OCI-LY7 (cell line): Measurements from ENCODE around the gene PLA2G2E.

ENCODE experiments used
- EZH2phosphoT487 ChIP-seq: fragments of 200-600 bp; sonication (generic); IDR thresholded peaks from 2 replicates; pipeline ENCODE4 v1.6.1; 2018; ENCODE audit warnings: low read depth, borderline replicate concordance, mild to moderate bottlenecking, mixed run types, antibody characterized with exemption, low read length, moderate library complexity, mixed read lengths
- TF ChIP-seq, protein P1 (sequence below): fragments of 200-600 bp; sonication (generic); conservative IDR thresholded peaks from 2 replicates; pipeline ENCODE4 v1.5.1; 2014; ENCODE audit warnings: mild to moderate bottlenecking, antibody characterized with exemption, low read length, moderate library complexity, mixed read lengths

DNA sequence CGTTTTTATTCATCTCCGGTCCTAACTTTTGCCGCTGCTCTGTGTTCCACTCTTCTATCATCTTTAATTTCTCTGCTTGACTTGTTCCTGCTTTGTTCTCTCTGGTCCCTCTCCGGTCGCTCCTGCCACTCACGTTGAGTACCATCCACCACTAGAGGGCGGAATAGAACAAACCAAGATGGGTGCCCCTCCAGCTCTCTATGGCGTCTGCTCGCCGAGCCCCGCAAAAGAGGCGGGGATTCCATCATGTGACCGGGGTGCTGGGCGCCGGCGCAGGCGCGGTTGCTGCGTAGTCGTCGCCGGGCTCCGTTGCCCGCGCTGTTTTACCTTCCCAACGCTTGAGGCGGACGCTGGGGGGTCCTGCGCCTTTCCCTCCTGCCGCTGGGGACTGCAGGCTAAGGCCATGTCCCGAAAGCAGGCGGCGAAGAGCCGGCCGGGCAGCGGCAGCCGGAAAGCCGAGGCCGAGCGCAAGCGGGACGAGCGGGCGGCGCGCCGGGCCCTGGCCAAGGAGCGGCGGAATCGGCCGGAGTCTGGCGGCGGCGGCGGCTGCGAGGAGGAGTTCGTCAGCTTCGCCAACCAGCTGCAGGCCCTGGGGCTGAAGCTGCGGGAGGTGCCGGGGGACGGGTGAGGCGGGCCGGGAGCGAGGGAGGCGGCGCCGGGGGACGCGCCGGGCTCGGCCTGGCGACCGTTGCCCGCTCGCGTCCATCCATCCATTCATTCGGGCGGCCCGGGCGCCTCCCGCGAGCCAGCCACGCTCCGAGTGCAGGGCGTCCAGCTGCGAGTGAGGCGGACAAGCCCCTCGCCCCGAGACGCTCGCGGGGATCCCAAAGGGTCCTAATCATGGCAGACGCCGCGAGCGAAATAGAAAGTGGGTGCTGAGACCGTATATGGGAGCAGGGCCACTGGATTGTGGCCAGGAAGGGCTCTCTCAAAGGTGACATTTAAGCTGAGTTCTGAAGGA is 41.0 kb downstream of the PLA2G2E start, which contains the start of gene OTUD3:
- TF ChIP-seq, protein P1, sequence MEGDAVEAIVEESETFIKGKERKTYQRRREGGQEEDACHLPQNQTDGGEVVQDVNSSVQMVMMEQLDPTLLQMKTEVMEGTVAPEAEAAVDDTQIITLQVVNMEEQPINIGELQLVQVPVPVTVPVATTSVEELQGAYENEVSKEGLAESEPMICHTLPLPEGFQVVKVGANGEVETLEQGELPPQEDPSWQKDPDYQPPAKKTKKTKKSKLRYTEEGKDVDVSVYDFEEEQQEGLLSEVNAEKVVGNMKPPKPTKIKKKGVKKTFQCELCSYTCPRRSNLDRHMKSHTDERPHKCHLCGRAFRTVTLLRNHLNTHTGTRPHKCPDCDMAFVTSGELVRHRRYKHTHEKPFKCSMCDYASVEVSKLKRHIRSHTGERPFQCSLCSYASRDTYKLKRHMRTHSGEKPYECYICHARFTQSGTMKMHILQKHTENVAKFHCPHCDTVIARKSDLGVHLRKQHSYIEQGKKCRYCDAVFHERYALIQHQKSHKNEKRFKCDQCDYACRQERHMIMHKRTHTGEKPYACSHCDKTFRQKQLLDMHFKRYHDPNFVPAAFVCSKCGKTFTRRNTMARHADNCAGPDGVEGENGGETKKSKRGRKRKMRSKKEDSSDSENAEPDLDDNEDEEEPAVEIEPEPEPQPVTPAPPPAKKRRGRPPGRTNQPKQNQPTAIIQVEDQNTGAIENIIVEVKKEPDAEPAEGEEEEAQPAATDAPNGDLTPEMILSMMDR: peak; percentile 88
- no peak for TF ChIP-seq EZH2phosphoT487
